Gastroesophageal sphincter (tissue), 3 donors: Measurements from ENCODE around the gene CNOT11.
"Not testable (repeated sequence)": the region's sequence is repeated elsewhere in the genome, so short reads cannot be mapped to it uniquely, and the experiment has no call there.

Experiments used
- CTCF ChIP-seq, 4 experiments: fragments of 200-600 bp in 2 of 4; fragments of 450-650 bp in 2 of 4; sonication (generic) in 1 of 4; IDR thresholded peaks; one replicate each; pipeline ENCODE4 v1.5.1; 2017 to 2019; ENCODE audit warnings: antibody characterized with exemption in 4 of 4, mild to moderate bottlenecking in 2 of 4, moderate library complexity in 2 of 4
- EP300 ChIP-seq: sonication (generic); formaldehyde crosslinking; IDR thresholded peaks from one replicate; pipeline ENCODE4 v1.6.1; 2017; ENCODE audit warnings: antibody characterized with exemption, mild to moderate bottlenecking
- POLR2AphosphoS5 ChIP-seq: sonication (generic); formaldehyde crosslinking; IDR thresholded peaks from one replicate; pipeline ENCODE4 v1.6.1; 2017; ENCODE audit warnings: antibody characterized with exemption

GRCh38 chr2:101220091-101220490, 32.6 kb upstream of the CNOT11 start:
- TF ChIP-seq POLR2AphosphoS5; CTCF (IDR thresholded peaks at IDR 0.05); EP300: not testable (repeated sequence)
